HCT116 (cell line): ENCODE results near the gene A4GALT. TPM values are rescaled to one million over a fixed set of nuclear protein-coding genes. Genes with fewer than 3 reads are reported as not detected.

Source experiments
- ATAC-seq: fragments of 200-7000 bp; cut with Tn5 transposase; 2 replicates; pipeline ENCODE4 v1.9.1; 2020; ENCODE audit warnings: mild to moderate bottlenecking, moderate library complexity
- BruUV-seq: library from RNA; stranded (reverse); fragments of 400-500 nt; replicated peaks from 2 replicates; lab custom pipeline; 2021; lab: Mats Ljungman, UMichigan
- CTCF ChIA-PET: fragments of 300-600 bp; sonication (Branson Sonifier 250); formaldehyde crosslinking; loops from one replicate; lab custom pipeline; 2021; ENCODE audit warnings: antibody characterized with exemption; lab: Charles Lee
- POLR2A ChIA-PET: fragments of 300-600, 350-600 bp; sonication (Branson Sonifier 250); formaldehyde crosslinking; loops from one replicate; lab custom pipeline; 2021; ENCODE audit warnings: antibody characterized with exemption; lab: Charles Lee
- RAD21 ChIA-PET, 2 experiments: fragments of 300-600 bp; sonication (Branson Sonifier 250); formaldehyde crosslinking; loops; one replicate each; lab custom pipeline; 2023; ENCODE audit warnings: low total read pairs in 2 of 2; ENCODE audit not compliant: uncharacterized antibody in 2 of 2, unreplicated experiment in 2 of 2, low non-redundant PET in 1 of 2; lab: Charles Lee
- DNase-seq: peaks from one replicate; pipeline ENCODE4 v3.0.0-alpha.2; 2010; ENCODE audit warnings: low read depth, low spot score
- H2AFZ ChIP-seq: fragments of 200-600 bp; shearing (Covaris generic), sonication (generic); 2 replicates; pipeline ENCODE4 v1.6.1; 2017; ENCODE audit warnings: low read depth, mixed run types, mixed read lengths, antibody characterized with exemption, low read length; ENCODE audit not compliant: poor library complexity, severe bottlenecking
- H3K27ac ChIP-seq: 2 replicates; pipeline ENCODE4 v1.5.1; 2012; ENCODE audit warnings: low read depth, low read length
- H3K27me3 ChIP-seq: fragments of 200-600 bp; sonication (generic); 2 replicates; pipeline ENCODE4 v1.6.1; 2016; ENCODE audit warnings: mixed run types, low read length, mixed read lengths; ENCODE audit not compliant: insufficient read depth
- H3K36me3 ChIP-seq, 2 experiments: fragments of 200-500 bp in 1 of 2; fragments of 200-600 bp in 1 of 2; sonication (Bioruptor generic) in 1 of 2; sonication (generic) in 1 of 2; 2 replicates each; pipeline versions ENCODE4 v1.5.1 to v1.6.1; 2014 to 2016; ENCODE audit warnings: low read length in 2 of 2, inconsistent platforms in 1 of 2, mixed read lengths in 1 of 2, mixed run types in 1 of 2; ENCODE audit not compliant: insufficient read depth in 2 of 2, control insufficient read depth in 1 of 2
- H3K4me1 ChIP-seq, 2 experiments: fragments of 200-600 bp in 1 of 2; sonication (generic) in 1 of 2; 2 replicates each; pipeline versions ENCODE4 v1.5.1 to v1.6.1; 2012 to 2017; ENCODE audit warnings: low read length in 2 of 2, inconsistent platforms in 1 of 2, mild to moderate bottlenecking in 1 of 2, mixed read lengths in 1 of 2, mixed run types in 1 of 2, moderate library complexity in 1 of 2; ENCODE audit not compliant: insufficient read depth in 2 of 2, control insufficient read depth in 1 of 2
- H3K4me2 ChIP-seq: fragments of 200-600 bp; sonication (generic); 2 replicates; pipeline ENCODE4 v1.6.1; 2017; ENCODE audit warnings: mixed run types, low read length, mixed read lengths
- H3K4me3 ChIP-seq, 2 experiments: fragments of 200-600 bp in 1 of 2; sonication (generic) in 1 of 2; replicated peaks in 1 of 2; 2 replicates each; pipeline ENCODE4 v1.5.1; 2011 to 2016; ENCODE audit warnings: low read length in 2 of 2, control low read depth in 1 of 2, low read depth in 1 of 2, mild to moderate bottlenecking in 1 of 2, mixed read lengths in 1 of 2, mixed run types in 1 of 2
- H3K79me2 ChIP-seq: fragments of 200-600 bp; sonication (generic); 2 replicates; pipeline ENCODE4 v1.6.1; 2017; ENCODE audit warnings: mild to moderate bottlenecking, mixed run types, low read length, moderate library complexity, mixed read lengths; ENCODE audit not compliant: insufficient read depth
- H3K9ac ChIP-seq: fragments of 200-600 bp; sonication (generic); 2 replicates; pipeline ENCODE4 v1.6.1; 2016; ENCODE audit warnings: low read length, mixed read lengths
- H3K9me2 ChIP-seq: fragments of 200-600 bp; sonication (generic), shearing (Covaris generic); 2 replicates; pipeline ENCODE4 v1.6.1; 2017; ENCODE audit warnings: mixed run types, mild to moderate bottlenecking, moderate library complexity; ENCODE audit not compliant: insufficient read depth
- H3K9me3 ChIP-seq, 2 experiments: fragments of 200-500 bp in 1 of 2; fragments of 200-600 bp in 1 of 2; sonication (Bioruptor generic) in 1 of 2; sonication (generic) in 1 of 2; 2 replicates each; pipeline ENCODE4 v1.6.1; 2014 to 2017; ENCODE audit warnings: low read length in 2 of 2, mixed read lengths in 2 of 2, inconsistent platforms in 1 of 2, low read depth in 1 of 2, mild to moderate bottlenecking in 1 of 2, mixed run types in 1 of 2, moderate library complexity in 1 of 2; ENCODE audit not compliant: control insufficient read depth in 1 of 2, insufficient read depth in 1 of 2
- H4K20me1 ChIP-seq: fragments of 200-600 bp; sonication (generic), shearing (Covaris generic); 2 replicates; pipeline ENCODE4 v1.6.1; 2017; ENCODE audit warnings: mixed run types, mild to moderate bottlenecking, moderate library complexity; ENCODE audit not compliant: insufficient read depth
- ELF1 ChIP-seq: IDR thresholded peaks from 2 replicates; pipeline ENCODE4 v1.6.1; 2012; ENCODE audit warnings: low read depth, borderline replicate concordance
- RAD21 ChIP-seq: IDR thresholded peaks from 2 replicates; pipeline ENCODE4 v1.6.1; 2012; ENCODE audit warnings: low read depth, mild to moderate bottlenecking
- REST ChIP-seq: IDR thresholded peaks from 2 replicates; pipeline ENCODE4 v1.6.1; 2012; ENCODE audit warnings: low read depth
- SP1 ChIP-seq: IDR thresholded peaks from 2 replicates; pipeline ENCODE4 v1.6.1; 2012; ENCODE audit warnings: low read depth
- SRF ChIP-seq: IDR thresholded peaks from 2 replicates; pipeline ENCODE4 v1.6.1; 2012; ENCODE audit warnings: low read depth
- ZBTB33 ChIP-seq: IDR thresholded peaks from 2 replicates; pipeline ENCODE4 v1.6.1; 2011; ENCODE audit warnings: mild to moderate bottlenecking, low read length, moderate library complexity; ENCODE audit not compliant: insufficient replicate concordance; ENCODE audit errors: extremely low read depth
- ZFX ChIP-seq: fragments of 450-650 bp; IDR thresholded peaks from 2 replicates; pipeline ENCODE4 v1.6.1; 2017
- intact Hi-C: fragments of 100-400 bp; cut with micrococcal nuclease; formaldehyde crosslinking; loops from 2 replicates; pipeline ENCODE4 v1.10.0; 2022
- total RNA-seq: library from RNA; stranded (reverse); gene quantifications from one replicate; pipeline ENCODE4 v1.2.1, GENCODE V29; 2021; ENCODE audit not compliant: unreplicated experiment

A4GALT gene
- total RNA-seq, 1 experiment from 2014 or later, result 16.0 TPM

GRCh38 chr22:42664976-42665831 lies 55.5 kb downstream of the A4GALT start:
- Histone ChIP-seq H3K4me2 (no peak overlapping the region), H4K20me1 (no peaks in the 10 kb centered on the region), H3K4me1 (peaks cover 4 to 14% of the 10 kb centered on the region in 2 experiments), H3K4me3 (no peak overlapping the region), H3K9me2 (no peaks in the 10 kb centered on the region), H3K9ac (no peak overlapping the region), H2AFZ (no peak overlapping the region), H3K27ac (no peak overlapping the region), H3K9me3 (no peaks in the 10 kb centered on the region), H3K79me2 (no peaks in the 10 kb centered on the region), H3K27me3 (no peaks in the 10 kb centered on the region), H3K36me3 (no peaks in the 10 kb centered on the region)
- DNase-seq (no peak), ATAC-seq (no peak)
- no TSS peak for BruUV-seq
- ChIA-PET POLR2A (no interaction called here), RAD21 (no interaction called here), CTCF (no interaction called here)
- TF ChIP-seq SRF (no peak), REST (no peak), ZFX (no peak), ZBTB33 (no peak), SP1 (no peak), RAD21 (no peak), ELF1 (no peak)
- intact Hi-C loops, result loop anchor here (5.0 kb wide), 1 partner anchor 427 kb away; no protein-coding TSS in a partner anchor
